Pancreas (tissue), 10 donors: ENCODE data around the gene PALB2. TPM values are rescaled to one million over a fixed set of nuclear protein-coding genes. Genes with fewer than 3 reads are reported as not detected.
"Not testable (repeated sequence)": the region's sequence is repeated elsewhere in the genome, so short reads cannot be mapped to it uniquely, and the experiment has no call there.

Experiments
- ATAC-seq, 4 donors: fragments of 200-7000 bp; cut with Tn5 transposase; one replicate each; pipeline versions ENCODE4 v1.8.0 to v1.9.1; 2020; ENCODE audit warnings: mild to moderate bottlenecking in 4 of 4, moderate library complexity in 4 of 4
- DNase-seq, 6 donors: peaks; one replicate each; pipeline ENCODE4 v3.0.0-alpha.2; 2020
- FAIRE-seq: peaks from 2 replicates; lab custom pipeline; 2012; peaks lifted over from hg19 to GRCh38; lab: Jason Lieb, UNC
- H3K27ac ChIP-seq, 4 donors: fragments of 200-600 bp; sonication (generic); 1 replicate in 3 of 4; 2 replicates in 1 of 4; pipeline versions ENCODE4 v1.5.0 to v1.8.0; 2020
- H3K27me3 ChIP-seq, 4 donors: fragments of 200-600 bp; one replicate each; pipeline ENCODE4 v1.8.0; 2021
- H3K36me3 ChIP-seq, 3 donors: fragments of 200-600 bp; sonication (generic) in 1 of 3; one replicate each; pipeline versions ENCODE4 v1.5.0 to v1.8.0; 2020 to 2021
- H3K4me1 ChIP-seq, 3 donors: fragments of 200-600 bp; one replicate each; pipeline ENCODE4 v1.8.0; 2021
- H3K4me3 ChIP-seq, 4 donors: fragments of 200-600 bp; sonication (generic) in 2 of 4; one replicate each; pipeline versions ENCODE4 v1.5.0 to v1.8.0; 2020 to 2021
- H3K9me3 ChIP-seq, 4 donors: fragments of 200-600 bp; one replicate each; pipeline ENCODE4 v1.8.0; 2021
- CTCF ChIP-seq, 4 donors: fragments of 200-600 bp; sonication (generic) in 3 of 4; IDR thresholded peaks; one replicate each; pipeline versions ENCODE4 v1.5.0 to v1.8.0; 2021; ENCODE audit warnings: antibody characterized with exemption in 4 of 4
- WGBS, 2 donors: extraction: QIAGEN DNeasy Blood & Tissue Kit; methylation state at CpG; one replicate each; pipeline ENCODE4 v1.1.7; 2013; 5-methylcytosine and 5-hydroxymethylcytosine counted together
- intact Hi-C, 3 donors: fragments of 100-400 bp; cut with DNase I; formaldehyde crosslinking; loops; one replicate each; pipeline versions ENCODE4 v1.11.1 to v1.14.2; 2022
- polyA plus RNA-seq, 2 donors: library from polyadenylated mRNA; stranded (reverse); fragments of 200-250 nt; gene quantifications; one replicate each; pipeline ENCODE4 v1.2.3, GENCODE V29; 2013
- total RNA-seq, 6 donors: library from RNA; stranded (reverse); fragmentation: NEBNext Ultra II Directional in 4 of 6; extraction: Animal tissue kit (Norgen Biotek cat#: 25700) in 4 of 6; gene quantifications; one replicate each; pipeline versions ENCODE4 v1.2.1 to v1.2.4, GENCODE V29; 2021 to 2023
- donor health status: healthy with polysubstance abuse.
- donor health status: DM: no; HTN: no; CAD: no; lungs with moderate emphysema.
- donor health status: DM: no; HTN: no; CAD: no.
- donor health status: control.
- donor health status: control.
- donor health status: Bipolar disorder and iron deficiency.
- donor health status: DM: yes; HTN: yes; CAD: no.
- donor health status: DM: no; HTN: no; CAD: no.
- donor health status: DM: no; HTN: no; CAD: no.
- donor health status: DM: yes; HTN: yes; CAD: no.

PALB2 gene
- total and polyA plus RNA-seq, 8 donors, result 2.3 to 6.8 (median 4.3) TPM

- intact Hi-C loops, result no loop called here
- peaks cover 5 to 50% (median 9%) of the 10 kb centered on the region in 3 donors for H3K36me3 ChIP-seq
These were observed 53.4 kb downstream of the PALB2 start for GRCh38 chr16:23587726-23588125.

GRCh38 chr16:23584186-23585076, 56.7 kb downstream of the PALB2 start:
- DNase-seq (no peak), ATAC-seq (no peak), FAIRE-seq (no peak)
- intact Hi-C loops, result no loop called here
- peaks cover 0 to 52% (median 9%) of the 10 kb centered on the region in 3 donors for H3K36me3 ChIP-seq
- H3K4me1 ChIP-seq, result no peaks in the 10 kb centered on the region
- no peak for TF ChIP-seq CTCF (IDR thresholded peaks at IDR 0.05)
- H3K27ac ChIP-seq, result no peak overlapping the region
- H3K27me3 ChIP-seq, result no peaks in the 10 kb centered on the region
- H3K4me3 ChIP-seq, result no peak overlapping the region
- H3K9me3 ChIP-seq, result no peaks in the 10 kb centered on the region
- 89 to 93% methylated on average over 13 of the region's 14 CpGs for WGBS, 2 donors

More at GRCh38 chr16:23587726-23588125, 53.4 kb downstream of the PALB2 start:
- H3K4me3 ChIP-seq, result no peak overlapping the region
- 87 to 92% methylated on average over 5 of the region's 5 CpGs for WGBS, 2 donors
- H3K27ac ChIP-seq, result no peak overlapping the region
- H3K9me3 ChIP-seq, result no peaks in the 10 kb centered on the region
- no peak for TF ChIP-seq CTCF (IDR thresholded peaks at IDR 0.05)
- ATAC-seq (no peak), DNase-seq (no peak), FAIRE-seq (no peak)
- no peaks in the 10 kb centered on the region for H3K27me3 ChIP-seq
- no peaks in the 10 kb centered on the region for H3K4me1 ChIP-seq

GRCh38 chr16:23583271-23583670, 57.8 kb downstream of the PALB2 start:
- 96% methylated on average over 5 to 30 of the region's 30 CpGs for WGBS, 2 donors

GRCh38 chr16:23581764-23582163, 59.3 kb downstream of the PALB2 start:
- H3K4me1 ChIP-seq, result no peaks in the 10 kb centered on the region
- DNase-seq (no peak), FAIRE-seq (no peak), ATAC-seq (no peak)
- peaks cover 0 to 45% (median 7%) of the 10 kb centered on the region in 3 donors for H3K36me3 ChIP-seq
- H3K9me3 ChIP-seq, result no peaks in the 10 kb centered on the region
- intact Hi-C loops, result no loop called here
- no peak overlapping the region for H3K4me3 ChIP-seq
- TF ChIP-seq CTCF (IDR thresholded peaks at IDR 0.05), result no peak
- H3K27ac ChIP-seq, result no peak overlapping the region
- H3K27me3 ChIP-seq, result no peaks in the 10 kb centered on the region

More at GRCh38 chr16:23583271-23583670, 57.8 kb downstream of the PALB2 start:
- H3K27ac ChIP-seq, H3K4me1 ChIP-seq, H3K4me3 ChIP-seq, ATAC-seq, H3K9me3 ChIP-seq, H3K27me3 ChIP-seq, FAIRE-seq, DNase-seq, intact Hi-C loops: not testable (repeated sequence)
- H3K36me3 ChIP-seq, result peaks cover 0 to 49% (median 9%) of the 10 kb centered on the region in 3 donors

- Histone ChIP-seq H3K9me3 (no peaks in the 10 kb centered on the region), H3K36me3 (peaks cover 0 to 33% (median 6%) of the 10 kb centered on the region in 3 donors), H3K27ac (no peak overlapping the region), H3K4me3 (no peak overlapping the region), H3K4me1 (no peaks in the 10 kb centered on the region), H3K27me3 (no peaks in the 10 kb centered on the region)
- TF ChIP-seq CTCF (IDR thresholded peaks at IDR 0.05), result no peak
- no peak for FAIRE-seq
- intact Hi-C loops, result no loop called here
- ATAC-seq, result no peak
- DNase-seq, result no peak
These were observed 60.7 kb downstream of the PALB2 start for GRCh38 chr16:23580391-23580790.
